NCI-H510A treated with DMSO at 0.1 percent for 48 hours (cell line): Measurements from ENCODE around the gene LYPD5.
"Not testable (repeated sequence)": the region's sequence is repeated elsewhere in the genome, so short reads cannot be mapped to it uniquely, and the experiment has no call there.

ENCODE experiments used
- DNase-seq: peaks from one replicate; lab custom pipeline; 2025; lab: John Stamatoyannopoulos, UW

Gene LYPD5

GRCh38 chr19:43806401-43806800, 4.2 kb upstream of the LYPD5 start:
- not testable (repeated sequence) for DNase-seq

GRCh38 chr19:43804432-43804831, 2.2 kb upstream of the LYPD5 start:
- DNase-seq, result no peak

- DNase-seq, result no peak
Measured at GRCh38 chr19:43799502-43800142, 2.6 kb downstream of the LYPD5 start.

GRCh38 chr19:43798546-43799409, 3.5 kb downstream of the LYPD5 start:
- peak; percentile 38 for DNase-seq

- no peak for DNase-seq
Measured at GRCh38 chr19:43798026-43798545, 4.2 kb downstream of the LYPD5 start.

GRCh38 chr19:43797556-43797955, 4.7 kb downstream of the LYPD5 start:
- DNase-seq, result no peak

- DNase-seq, result no peak
Measured at GRCh38 chr19:43797118-43797517, 5.1 kb downstream of the LYPD5 start.

- no peak for DNase-seq
Measured at GRCh38 chr19:43790587-43790986, 11.7 kb downstream of the LYPD5 start.

GRCh38 chr19:43789029-43789428, 13.2 kb downstream of the LYPD5 start:
- DNase-seq, result no peak

- no peak for DNase-seq
Measured at GRCh38 chr19:43786665-43787064, 15.6 kb downstream of the LYPD5 start.

- peak; percentile 53 for DNase-seq
Measured at GRCh38 chr19:43784981-43785808, 17.1 kb downstream of the LYPD5 start.

GRCh38 chr19:43784241-43784980, 17.8 kb downstream of the LYPD5 start:
- DNase-seq, result no peak

- no peak for DNase-seq
Measured at GRCh38 chr19:43783636-43784035, 18.6 kb downstream of the LYPD5 start.

GRCh38 chr19:43782689-43783231, 19.5 kb downstream of the LYPD5 start:
- no peak for DNase-seq

- no peak for DNase-seq
Measured at GRCh38 chr19:43782311-43782660, 20.0 kb downstream of the LYPD5 start.

GRCh38 chr19:43781630-43782310, 20.5 kb downstream of the LYPD5 start:
- no peak for DNase-seq

- no peak for DNase-seq
Measured at GRCh38 chr19:43780706-43781525, 21.3 kb downstream of the LYPD5 start, which contains the start of gene KCNN4. Gene KCNN4, minus strand, starts transcription at chr19:43780973. Its CDS starts 112 bp downstream, at chr19:43780861.

GRCh38 chr19:43779820-43780219, 22.4 kb downstream of the LYPD5 start:
- DNase-seq, result no peak

GRCh38 chr19:43779147-43779819, 23.0 kb downstream of the LYPD5 start:
- no peak for DNase-seq
